ENCODE results near the gene SYNC. TPM values are rescaled to one million over a fixed set of nuclear protein-coding genes. Genes with fewer than 3 reads are reported as not detected.

The SYNC gene
- total RNA-seq, 1 experiment from 2014 or later: 2.8 TPM

DNA sequence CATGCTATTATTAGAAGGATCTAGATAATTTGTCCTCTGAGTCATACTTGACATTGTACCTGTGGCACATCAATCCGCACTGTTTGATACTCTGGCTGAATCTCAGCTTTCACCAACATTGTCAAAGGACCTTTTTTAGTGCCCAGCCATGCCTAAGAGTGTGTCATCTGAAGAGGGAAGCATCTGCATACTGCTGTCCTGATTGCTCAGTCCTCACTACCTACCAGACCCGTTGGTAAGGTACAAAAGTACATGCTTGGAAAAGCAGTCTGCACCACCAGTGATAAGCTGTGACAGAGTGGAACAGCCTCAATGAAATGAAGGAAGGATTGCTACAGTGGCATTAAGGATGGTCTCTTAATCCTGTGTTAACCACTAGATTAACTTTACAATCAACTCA lies 17.1 kb downstream of the SYNC start:
- H3K9me3 ChIP-seq (ENCODE audit: insufficient read depth, low read depth): no peaks in the 10 kb centered on the region
- TF ChIP-seq EZH2 (IDR thresholded peaks at IDR 0.05; ENCODE audit: low read depth): no peak
- TF ChIP-seq, protein P1, sequence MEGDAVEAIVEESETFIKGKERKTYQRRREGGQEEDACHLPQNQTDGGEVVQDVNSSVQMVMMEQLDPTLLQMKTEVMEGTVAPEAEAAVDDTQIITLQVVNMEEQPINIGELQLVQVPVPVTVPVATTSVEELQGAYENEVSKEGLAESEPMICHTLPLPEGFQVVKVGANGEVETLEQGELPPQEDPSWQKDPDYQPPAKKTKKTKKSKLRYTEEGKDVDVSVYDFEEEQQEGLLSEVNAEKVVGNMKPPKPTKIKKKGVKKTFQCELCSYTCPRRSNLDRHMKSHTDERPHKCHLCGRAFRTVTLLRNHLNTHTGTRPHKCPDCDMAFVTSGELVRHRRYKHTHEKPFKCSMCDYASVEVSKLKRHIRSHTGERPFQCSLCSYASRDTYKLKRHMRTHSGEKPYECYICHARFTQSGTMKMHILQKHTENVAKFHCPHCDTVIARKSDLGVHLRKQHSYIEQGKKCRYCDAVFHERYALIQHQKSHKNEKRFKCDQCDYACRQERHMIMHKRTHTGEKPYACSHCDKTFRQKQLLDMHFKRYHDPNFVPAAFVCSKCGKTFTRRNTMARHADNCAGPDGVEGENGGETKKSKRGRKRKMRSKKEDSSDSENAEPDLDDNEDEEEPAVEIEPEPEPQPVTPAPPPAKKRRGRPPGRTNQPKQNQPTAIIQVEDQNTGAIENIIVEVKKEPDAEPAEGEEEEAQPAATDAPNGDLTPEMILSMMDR (conservative IDR thresholded peaks at IDR 0.05): no peak
- POLR2A ChIA-PET (ENCODE audit: unreplicated experiment): no interaction called here
- no TSS peak for BruUV-seq (replicated peaks)
- H3K79me2 ChIP-seq (ENCODE audit: low read depth): no peaks in the 10 kb centered on the region
- intact Hi-C loops (cut with micrococcal nuclease; ENCODE audit: unreplicated experiment): no loop called here
- no peak overlapping the region for H3K4me2 ChIP-seq
- no peak overlapping the region for H3K4me3 ChIP-seq
- no peak overlapping the region for H2AFZ ChIP-seq
- DNase-seq: no peak
- no peaks in the 10 kb centered on the region for H3K9me2 ChIP-seq (ENCODE audit: insufficient read depth)
- no peak overlapping the region for H3K27ac ChIP-seq
- CTCF ChIA-PET: no interaction called here
- peaks cover 65% of the 10 kb centered on the region; the same call in 1 of the 2 replicates for H3F3A ChIP-seq (ENCODE audit: insufficient read depth, low read depth)
- H3K36me3 ChIP-seq (ENCODE audit: low read depth): peaks cover 28% of the 10 kb centered on the region; the same call in 1 of the 2 replicates
- H3K4me1 ChIP-seq (replicated peaks; ENCODE audit: insufficient read depth): no peaks in the 10 kb centered on the region
- H3K27me3 ChIP-seq (ENCODE audit: insufficient read depth, low read depth): no peaks in the 10 kb centered on the region
- no peaks in the 10 kb centered on the region for H4K20me1 ChIP-seq (ENCODE audit: insufficient read depth)

- CTCF ChIA-PET: no interaction called here
- H3K36me3 ChIP-seq (ENCODE audit: low read depth): peaks cover 34% of the 10 kb centered on the region
Measured at GRCh38 chr1:32684167-32684811, 18.3 kb downstream of the SYNC start.

DNA sequence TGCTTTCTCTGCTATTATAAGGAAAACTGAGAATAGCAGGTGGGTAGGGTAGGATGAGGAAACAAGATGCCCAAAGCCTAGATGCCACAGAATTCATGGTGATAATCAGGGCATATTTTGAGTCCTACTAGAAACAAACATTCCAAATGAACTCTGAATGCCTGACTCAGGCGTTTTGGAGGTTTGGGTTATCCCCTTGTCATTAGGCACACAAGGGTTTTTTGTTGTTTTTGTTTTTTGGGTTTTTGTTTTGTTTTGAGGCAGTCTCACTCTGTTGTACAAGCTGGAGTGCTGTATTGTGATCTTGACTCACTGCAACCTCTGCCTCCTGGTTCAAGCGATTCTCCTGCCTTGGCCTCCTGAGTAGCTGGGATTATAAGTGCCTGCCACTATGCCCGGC lies 19.2 kb downstream of the SYNC start:
- peaks cover 42% of the 10 kb centered on the region for H3K36me3 ChIP-seq (ENCODE audit: low read depth)
- intact Hi-C loops (cut with micrococcal nuclease; ENCODE audit: unreplicated experiment): no loop called here
- H3F3A ChIP-seq (ENCODE audit: insufficient read depth, low read depth): peaks cover 65% of the 10 kb centered on the region
- no TSS peak for BruUV-seq (replicated peaks)
- CTCF ChIA-PET: no interaction called here
- H3K4me3 ChIP-seq: no peak overlapping the region
- no peak overlapping the region for H3K27ac ChIP-seq
- H2AFZ ChIP-seq: no peak overlapping the region
- no peaks in the 10 kb centered on the region for H3K79me2 ChIP-seq (ENCODE audit: low read depth)
- H3K9me3 ChIP-seq (ENCODE audit: insufficient read depth, low read depth): no peaks in the 10 kb centered on the region
- DNase-seq: no peak
- H3K4me2 ChIP-seq: no peak overlapping the region
- POLR2A ChIA-PET (ENCODE audit: unreplicated experiment): no interaction called here
- H3K27me3 ChIP-seq (ENCODE audit: insufficient read depth, low read depth): no peaks in the 10 kb centered on the region
- H3K4me1 ChIP-seq (replicated peaks; ENCODE audit: insufficient read depth): no peaks in the 10 kb centered on the region
- H4K20me1 ChIP-seq (ENCODE audit: insufficient read depth): no peaks in the 10 kb centered on the region
- H3K9me2 ChIP-seq (ENCODE audit: insufficient read depth): no peaks in the 10 kb centered on the region
- TF ChIP-seq EZH2 (IDR thresholded peaks at IDR 0.05; ENCODE audit: low read depth): no peak
- TF ChIP-seq, protein P1 (conservative IDR thresholded peaks at IDR 0.05): no peak

More at GRCh38 chr1:32684167-32684811, 18.3 kb downstream of the SYNC start:
- Histone ChIP-seq H2AFZ (no peak overlapping the region), H3K27me3 (ENCODE audit: insufficient read depth, low read depth) (no peaks in the 10 kb centered on the region), H3K9me2 (ENCODE audit: insufficient read depth) (no peaks in the 10 kb centered on the region), H3K4me3 (no peak overlapping the region), H3K4me1 (replicated peaks; ENCODE audit: insufficient read depth) (no peaks in the 10 kb centered on the region), H3F3A (ENCODE audit: insufficient read depth, low read depth) (peaks cover 60% of the 10 kb centered on the region), H4K20me1 (ENCODE audit: insufficient read depth) (no peaks in the 10 kb centered on the region), H3K27ac (no peak overlapping the region), H3K79me2 (ENCODE audit: low read depth) (no peaks in the 10 kb centered on the region), H3K9me3 (ENCODE audit: insufficient read depth, low read depth) (no peaks in the 10 kb centered on the region), H3K4me2 (no peak overlapping the region)
- no TSS peak for BruUV-seq (replicated peaks)
- POLR2A ChIA-PET (ENCODE audit: unreplicated experiment): no interaction called here
- TF ChIP-seq EZH2 (IDR thresholded peaks at IDR 0.05; ENCODE audit: low read depth): no peak
- TF ChIP-seq, protein P1 (conservative IDR thresholded peaks at IDR 0.05): no peak
- intact Hi-C loops (cut with micrococcal nuclease; ENCODE audit: unreplicated experiment): no loop called here
- no peak for DNase-seq
